ACHN (cell line): ENCODE measurements around the gene TRMT44.
A peak's percentile ranks its signal among the peaks of the same experiment; 100 is the strongest.

Source experiments
- DNase-seq: peaks from one replicate; pipeline ENCODE4 v3.0.0-alpha.2; 2015
- in situ Hi-C: cut with HindIII; loops from 2 replicates; pipeline ENCODE4 v1.10.0; 2017; ENCODE audit warnings: low sequenced_read_pairs, low pct_ligation_motif_present, low pct_unique_long_range_greater_than_20kb

Gene TRMT44

GRCh38 chr4:8516061-8516573 lies 75.5 kb downstream of the TRMT44 start:
- DNase-seq: no peak
- in situ Hi-C loops: no loop called here

- in situ Hi-C loops: no loop called here
- DNase-seq: no peak
Observed at GRCh38 chr4:8516996-8517550, 76.5 kb downstream of the TRMT44 start.

- in situ Hi-C loops: no loop called here
- DNase-seq: no peak
Observed at GRCh38 chr4:8517946-8518345, 77.4 kb downstream of the TRMT44 start.

- in situ Hi-C loops: no loop called here
- DNase-seq: no peak
Observed at GRCh38 chr4:8522160-8523120, 81.9 kb downstream of the TRMT44 start.

GRCh38 chr4:8523175-8523574 lies 82.6 kb downstream of the TRMT44 start:
- no peak for DNase-seq
- in situ Hi-C loops: no loop called here

GRCh38 chr4:8523766-8524165 lies 83.2 kb downstream of the TRMT44 start:
- in situ Hi-C loops: no loop called here
- DNase-seq: no peak

- DNase-seq: no peak
- in situ Hi-C loops: no loop called here
Observed at GRCh38 chr4:8524595-8525382, 84.2 kb downstream of the TRMT44 start.

- DNase-seq: peak; percentile 23
- in situ Hi-C loops: no loop called here
Observed at GRCh38 chr4:8525383-8526120, 85.0 kb downstream of the TRMT44 start.
